Naive B cell (primary cell): Measurements from ENCODE around the gene DENND6B. TPM values are rescaled to one million over a fixed set of nuclear protein-coding genes. Genes with fewer than 3 reads are reported as not detected.

ENCODE experiments used
- ATAC-seq, 2 donors: fragments of 150-1000 bp; cut with Tn5 transposase; 2 replicates each; pipeline ENCODE4 v1.10.0; 2021; ENCODE audit warnings: low read depth in 2 of 2, mild to moderate bottlenecking in 2 of 2, moderate library complexity in 2 of 2
- DNase-seq: peaks from one replicate; pipeline ENCODE4 v3.0.0; 2022
- H3K27ac Mint-ChIP-seq, 6 donors: one replicate each; pipeline ENCODE4 v1.8.0; 2020 to 2022; ENCODE audit warnings: mild to moderate bottlenecking in 6 of 6, mixed read lengths in 6 of 6, moderate library complexity in 5 of 6, inconsistent platforms in 2 of 6
- H3K27me3 Mint-ChIP-seq, 3 donors: one replicate each; pipeline ENCODE4 v1.8.0; 2021 to 2022; ENCODE audit warnings: mixed read lengths in 3 of 3, mild to moderate bottlenecking in 1 of 3
- H3K36me3 Mint-ChIP-seq, 2 donors: one replicate each; pipeline ENCODE4 v1.8.0; 2020 to 2022; ENCODE audit warnings: mixed read lengths in 2 of 2, inconsistent platforms in 1 of 2, mild to moderate bottlenecking in 1 of 2
- H3K4me1 Mint-ChIP-seq, 3 donors: one replicate each; pipeline ENCODE4 v1.8.0; 2020 to 2022; ENCODE audit warnings: mixed read lengths in 3 of 3, inconsistent platforms in 1 of 3, mild to moderate bottlenecking in 1 of 3, moderate library complexity in 1 of 3
- H3K4me3 Mint-ChIP-seq, 8 donors: one replicate each; pipeline ENCODE4 v1.8.0; 2020 to 2022; ENCODE audit warnings: mild to moderate bottlenecking in 8 of 8, mixed read lengths in 8 of 8, moderate library complexity in 8 of 8, inconsistent platforms in 2 of 8
- H3K9me3 Mint-ChIP-seq, 7 donors: one replicate each; pipeline ENCODE4 v1.8.0; 2020 to 2022; ENCODE audit warnings: mixed read lengths in 7 of 7, mild to moderate bottlenecking in 5 of 7, inconsistent platforms in 2 of 7, moderate library complexity in 1 of 7
- polyA plus RNA-seq, 6 donors: library from polyadenylated mRNA; unstranded; fragments of 300-500 nt; fragmentation: Illumina TruSeq; gene quantifications; one replicate each; pipeline ENCODE4 v1.2.3, GENCODE V29; 2021; ENCODE audit warnings: low read depth in 6 of 6

DENND6B gene
- polyA plus RNA-seq, 6 donors from 2014 or later: 0.05 to 0.43 (median 0.28) TPM; not detected in 1

- no peak for DNase-seq
- ATAC-seq: no peak
- peaks cover 20 to 28% (median 21%) of the 10 kb centered on the region in 3 donors for H3K4me1 Mint-ChIP-seq
- H3K27me3 Mint-ChIP-seq: no peaks in the 10 kb centered on the region
- no peaks in the 10 kb centered on the region for H3K36me3 Mint-ChIP-seq
- H3K9me3 Mint-ChIP-seq: no peaks in the 10 kb centered on the region
- peak overlapping the region in 2 of 6 donors; percentile 15 to 88 for H3K27ac Mint-ChIP-seq
- H3K4me3 Mint-ChIP-seq: no peak overlapping the region
Observed at GRCh38 chr22:50316114-50317065, 10.4 kb downstream of the DENND6B start.

DNA sequence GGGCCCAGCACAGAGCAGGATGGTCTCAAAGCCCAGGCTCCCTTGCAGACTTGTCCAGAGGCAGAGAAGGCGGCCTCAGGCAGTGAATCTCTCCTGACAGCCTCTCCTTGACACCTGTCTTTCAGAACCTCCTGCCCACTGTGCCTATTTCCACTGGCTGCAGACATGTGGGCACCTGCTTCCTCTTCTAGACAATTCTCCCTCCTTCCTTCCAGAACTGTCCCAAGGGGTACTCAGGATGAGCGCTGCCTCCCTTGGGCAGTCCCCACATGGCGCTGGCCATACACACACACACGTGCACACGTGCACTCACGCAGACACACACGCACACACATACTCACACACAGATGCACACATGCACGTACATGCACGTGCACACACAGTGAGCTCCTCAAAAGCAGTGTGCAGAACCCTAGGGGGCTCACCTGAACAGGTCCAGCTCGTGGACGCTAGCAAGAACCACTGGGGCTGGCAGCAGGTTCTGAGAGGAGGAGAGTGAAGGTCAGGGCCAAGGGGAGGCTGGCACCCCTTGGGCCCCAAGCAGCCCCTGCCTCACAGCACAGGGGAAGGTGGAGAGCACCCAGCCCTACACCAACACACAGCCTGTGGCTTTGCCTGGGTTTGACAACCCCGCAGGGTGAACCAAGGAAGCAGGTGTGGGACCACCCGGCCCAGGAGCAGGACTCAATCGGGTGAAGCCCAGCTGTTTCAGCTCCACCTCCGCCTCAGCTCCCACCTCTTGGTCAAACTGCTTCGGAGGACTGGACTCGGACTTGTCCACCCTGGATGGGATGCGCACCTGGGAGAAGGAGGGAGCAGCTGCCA is 11.3 kb downstream of the DENND6B start:
- ATAC-seq (no peak), DNase-seq (no peak)
- peaks cover 20 to 26% (median 21%) of the 10 kb centered on the region in 3 donors for H3K4me1 Mint-ChIP-seq
- H3K4me3 Mint-ChIP-seq: peak overlapping the region in 5 of 8 donors; percentile 7 to 84 (median 53)
- H3K27me3 Mint-ChIP-seq: no peaks in the 10 kb centered on the region
- peak overlapping the region in 5 of 6 donors; percentile 73 to 96 (median 95) for H3K27ac Mint-ChIP-seq
- no peaks in the 10 kb centered on the region for H3K9me3 Mint-ChIP-seq
- H3K36me3 Mint-ChIP-seq: no peaks in the 10 kb centered on the region

GRCh38 chr22:50314455-50315288 is 12.1 kb downstream of the DENND6B start:
- DNase-seq (peak; percentile 75), ATAC-seq (peak; percentile 86 to 90)
- Mint-ChIP-seq H3K27ac (peak overlapping the region; percentile 78 to 95 (median 92)), H3K4me3 (peak overlapping the region; percentile 70 to 92 (median 87)), H3K27me3 (no peaks in the 10 kb centered on the region), H3K9me3 (no peaks in the 10 kb centered on the region), H3K36me3 (no peaks in the 10 kb centered on the region), H3K4me1 (peaks cover 20 to 22% (median 22%) of the 10 kb centered on the region in 3 donors)

DNA sequence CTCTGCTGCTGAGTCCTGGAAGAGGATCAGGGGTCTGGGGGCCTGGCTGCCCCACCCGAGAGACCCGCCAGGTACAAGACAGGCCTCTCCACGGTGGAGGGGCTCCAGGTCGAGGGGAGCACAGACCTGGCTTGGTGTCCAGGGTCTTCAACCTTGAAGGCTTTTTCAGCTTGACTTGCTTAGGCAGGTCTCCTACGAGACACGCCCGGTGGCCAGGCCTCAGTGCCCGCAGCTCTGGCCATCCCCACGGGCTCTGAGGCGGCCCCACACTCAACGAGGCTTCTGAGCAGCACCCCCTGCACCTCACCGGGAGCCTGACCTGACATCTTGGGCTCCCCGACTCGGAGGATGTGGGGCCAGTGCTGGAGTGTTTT is 12.7 kb downstream of the DENND6B start:
- H3K36me3 Mint-ChIP-seq: no peaks in the 10 kb centered on the region
- H3K27me3 Mint-ChIP-seq: no peaks in the 10 kb centered on the region
- peak overlapping the region in 5 of 6 donors; percentile 69 to 93 (median 88) for H3K27ac Mint-ChIP-seq
- no peak for ATAC-seq
- H3K4me3 Mint-ChIP-seq: peak overlapping the region; percentile 70 to 92 (median 87)
- H3K9me3 Mint-ChIP-seq: no peaks in the 10 kb centered on the region
- DNase-seq: no peak
- H3K4me1 Mint-ChIP-seq: peaks cover 22 to 24% (median 22%) of the 10 kb centered on the region in 3 donors

- H3K4me1 Mint-ChIP-seq: peaks cover 23 to 27% (median 26%) of the 10 kb centered on the region in 3 donors
- H3K4me3 Mint-ChIP-seq: peak overlapping the region in 4 of 8 donors; percentile 69 to 92 (median 77)
- H3K27me3 Mint-ChIP-seq: peaks cover 0 to 5% (median 4%) of the 10 kb centered on the region in 3 donors
Observed at GRCh38 chr22:50313600-50313999, 13.2 kb downstream of the DENND6B start.

GRCh38 chr22:50313021-50313420 is 13.8 kb downstream of the DENND6B start:
- ATAC-seq (no peak), DNase-seq (no peak)
- Mint-ChIP-seq H3K27ac (peak overlapping the region in 1 of 6 donors; percentile 29), H3K27me3 (peaks cover 0 to 7% (median 6%) of the 10 kb centered on the region in 3 donors), H3K36me3 (no peaks in the 10 kb centered on the region), H3K9me3 (no peaks in the 10 kb centered on the region), H3K4me3 (no peak overlapping the region), H3K4me1 (peaks cover 21 to 30% (median 27%) of the 10 kb centered on the region in 3 donors)

More at GRCh38 chr22:50313600-50313999, 13.2 kb downstream of the DENND6B start:
- Mint-ChIP-seq H3K36me3 (no peaks in the 10 kb centered on the region), H3K9me3 (no peaks in the 10 kb centered on the region), H3K27ac (peak overlapping the region in 2 of 6 donors; percentile 24 to 78)
- DNase-seq (no peak), ATAC-seq (no peak)

GRCh38 chr22:50312371-50312770 is 14.4 kb downstream of the DENND6B start:
- H3K36me3 Mint-ChIP-seq: no peaks in the 10 kb centered on the region
- peak overlapping the region in 1 of 6 donors; percentile 41 for H3K27ac Mint-ChIP-seq
- DNase-seq (no peak), ATAC-seq (no peak)
- H3K9me3 Mint-ChIP-seq: no peaks in the 10 kb centered on the region
- peaks cover 0 to 7% (median 6%) of the 10 kb centered on the region in 3 donors for H3K27me3 Mint-ChIP-seq
- peaks cover 21 to 30% (median 27%) of the 10 kb centered on the region in 3 donors for H3K4me1 Mint-ChIP-seq
- H3K4me3 Mint-ChIP-seq: no peak overlapping the region

DNA sequence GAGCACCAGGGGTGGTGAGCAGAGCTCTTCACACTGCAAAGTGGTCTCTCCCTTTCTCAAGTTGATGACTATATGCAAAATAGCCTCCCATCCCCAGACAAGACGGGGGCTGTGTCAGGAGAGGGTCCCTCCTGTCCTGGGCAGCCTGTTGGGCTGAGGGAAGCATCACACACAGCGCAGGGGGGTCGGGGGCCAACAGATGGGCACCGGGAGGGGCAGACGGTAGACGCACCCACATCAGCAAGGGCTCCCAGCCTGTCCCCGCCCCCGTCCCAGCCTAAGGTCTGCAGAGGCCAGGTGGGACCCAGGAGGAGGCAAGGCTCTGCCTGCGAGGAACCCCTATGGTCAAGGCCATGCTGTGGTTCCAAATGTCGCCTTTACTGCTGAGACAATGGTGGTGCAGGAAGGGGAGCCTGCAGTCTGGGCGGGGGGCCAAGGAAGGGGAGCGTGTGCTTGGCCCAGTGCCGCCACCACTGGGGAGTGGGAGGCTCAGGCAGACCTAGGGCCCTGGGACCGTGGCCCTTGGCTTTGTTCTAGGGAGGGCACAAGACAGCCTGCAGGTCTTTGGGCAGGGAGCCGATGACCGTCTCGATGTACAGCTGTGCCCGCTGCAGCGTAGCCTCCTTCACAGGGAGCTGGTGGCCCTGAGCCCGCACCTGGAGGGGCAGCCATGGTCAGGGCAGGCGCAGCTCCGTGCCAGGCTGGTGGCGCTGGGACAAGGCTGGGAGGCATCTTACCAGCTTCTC is 15.0 kb downstream of the DENND6B start:
- DNase-seq: no peak

DNA sequence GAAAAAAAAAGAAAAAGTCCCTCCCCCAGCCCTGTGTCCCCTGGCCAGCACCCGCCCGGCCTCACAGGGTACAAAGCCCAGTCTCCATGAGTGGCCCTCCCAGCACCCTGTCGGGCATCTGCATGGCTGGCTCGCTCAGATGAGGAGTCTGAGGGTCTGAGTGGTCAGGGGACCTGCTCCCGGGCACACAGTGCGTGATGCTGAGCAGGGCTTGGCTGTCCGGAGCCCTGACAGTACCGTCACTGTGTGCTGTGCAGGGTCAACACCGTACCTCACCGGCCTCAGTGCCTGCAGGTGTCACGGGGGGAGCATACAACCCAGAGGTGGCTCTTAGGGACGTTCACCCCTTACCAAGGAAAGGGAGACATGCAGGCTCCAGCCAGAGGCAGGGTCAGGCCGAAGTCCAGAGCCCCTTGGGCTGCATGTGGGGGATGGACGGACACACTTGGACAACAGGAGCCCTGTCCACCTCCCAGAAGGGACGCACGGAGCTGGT is 15.8 kb downstream of the DENND6B start:
- Mint-ChIP-seq H3K27me3 (peaks cover 0 to 11% (median 9%) of the 10 kb centered on the region in 3 donors), H3K27ac (no peak overlapping the region), H3K4me3 (no peak overlapping the region), H3K4me1 (peaks cover 27 to 34% (median 32%) of the 10 kb centered on the region in 3 donors), H3K36me3 (no peaks in the 10 kb centered on the region), H3K9me3 (no peaks in the 10 kb centered on the region)
- ATAC-seq: no peak
- no peak for DNase-seq

More for the DNA sequence above, 15.0 kb downstream of the DENND6B start:
- Mint-ChIP-seq H3K4me3 (peak overlapping the region in 2 of 8 donors; percentile 20 to 26), H3K9me3 (no peaks in the 10 kb centered on the region), H3K27me3 (peaks cover 0 to 7% (median 6%) of the 10 kb centered on the region in 3 donors), H3K4me1 (peaks cover 21 to 30% (median 27%) of the 10 kb centered on the region in 3 donors), H3K27ac (peak overlapping the region in 1 of 6 donors; percentile 41), H3K36me3 (no peaks in the 10 kb centered on the region)
- no peak for ATAC-seq

GRCh38 chr22:50310031-50310722 is 16.6 kb downstream of the DENND6B start:
- DNase-seq: no peak
- H3K4me3 Mint-ChIP-seq: peak overlapping the region in 2 of 8 donors; percentile 30 to 60

DNA sequence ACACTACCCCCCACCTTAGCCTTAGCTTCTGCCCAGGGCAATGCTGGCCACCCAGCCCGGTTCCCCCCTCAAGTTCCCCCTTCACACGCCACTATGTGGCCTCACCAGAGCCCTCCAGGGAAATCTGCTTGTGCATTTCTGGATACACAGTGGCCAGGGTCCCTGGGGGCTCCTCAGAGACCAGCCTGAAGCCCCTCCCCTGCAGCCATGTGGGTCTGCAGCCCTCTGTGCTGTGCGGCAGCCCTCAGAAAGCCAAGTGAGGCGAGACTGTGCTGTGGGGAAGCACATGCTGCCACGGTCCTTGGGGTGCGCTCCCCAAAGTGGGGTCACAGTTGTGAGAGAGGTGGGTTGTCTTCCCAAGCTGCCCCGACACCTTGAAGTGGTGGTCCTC is 17.2 kb downstream of the DENND6B start:
- no peak for ATAC-seq

More at GRCh38 chr22:50310031-50310722, 16.6 kb downstream of the DENND6B start:
- H3K27me3 Mint-ChIP-seq: peaks cover 0 to 16% (median 14%) of the 10 kb centered on the region in 3 donors
- H3K27ac Mint-ChIP-seq: peak overlapping the region in 2 of 6 donors; percentile 30 to 74
- no peaks in the 10 kb centered on the region for H3K9me3 Mint-ChIP-seq
- H3K36me3 Mint-ChIP-seq: no peaks in the 10 kb centered on the region
- ATAC-seq: no peak
- H3K4me1 Mint-ChIP-seq: peaks cover 29 to 33% (median 31%) of the 10 kb centered on the region in 3 donors

More for the DNA sequence above, 17.2 kb downstream of the DENND6B start:
- H3K4me3 Mint-ChIP-seq: peak overlapping the region in 1 of 8 donors; percentile 78
- H3K9me3 Mint-ChIP-seq: no peaks in the 10 kb centered on the region
- no peak for DNase-seq
- peaks cover 31 to 34% (median 33%) of the 10 kb centered on the region in 3 donors for H3K4me1 Mint-ChIP-seq
- H3K36me3 Mint-ChIP-seq: no peaks in the 10 kb centered on the region
- H3K27ac Mint-ChIP-seq: no peak overlapping the region
- peaks cover under 1 to 21% (median 14%) of the 10 kb centered on the region in 3 donors for H3K27me3 Mint-ChIP-seq
